HFFc6 (cell line): ENCODE measurements around the gene CXXC1. TPM values are rescaled to one million over a fixed set of nuclear protein-coding genes. Genes with fewer than 3 reads are reported as not detected.
"Not testable (repeated sequence)": the region's sequence is repeated elsewhere in the genome, so short reads cannot be mapped to it uniquely, and the experiment has no call there.

Experiments
- DNase-seq: peaks from one replicate; pipeline ENCODE4 v3.0.0-alpha.2; 2018
- H3K27ac Mint-ChIP-seq: 2 replicates; pipeline ENCODE4 v1.8.0; 2020; ENCODE audit warnings: mild to moderate bottlenecking, mixed read lengths
- H3K27me3 Mint-ChIP-seq: 2 replicates; pipeline ENCODE4 v1.8.0; 2021; ENCODE audit warnings: mild to moderate bottlenecking, moderate library complexity, mixed read lengths; ENCODE audit not compliant: insufficient read depth
- H3K36me3 Mint-ChIP-seq: 2 replicates; pipeline ENCODE4 v1.8.0; 2021; ENCODE audit warnings: low read depth, mixed read lengths
- H3K4me1 Mint-ChIP-seq: 2 replicates; pipeline ENCODE4 v1.8.0; 2020; ENCODE audit warnings: low read depth, mixed read lengths
- H3K4me3 Mint-ChIP-seq: 2 replicates; pipeline ENCODE4 v1.8.0; 2020; ENCODE audit warnings: mild to moderate bottlenecking, moderate library complexity, mixed read lengths
- H3K9me3 Mint-ChIP-seq: 2 replicates; pipeline ENCODE4 v1.8.0; 2020; ENCODE audit warnings: mild to moderate bottlenecking, mixed read lengths
- total RNA-seq, 6 experiments: library from RNA; stranded (reverse); fragmentation: NEBNext Ultra II Directional; extraction: Animal tissue kit (Norgen Biotek cat#: 25700); gene quantifications; 2 replicates in 1 of 6; 3 replicates in 5 of 6; pipeline ENCODE4 v1.2.3, GENCODE V29; 2021
- TF ChIP-seq, protein P1 (sequence below): fragments of 200-600 bp; sonication (generic); IDR thresholded peaks from 2 replicates; pipeline ENCODE4 v1.5.0; 2021; ENCODE audit warnings: antibody characterized with exemption, mild to moderate bottlenecking

Gene CXXC1
- total RNA-seq, 6 experiments from 2014 or later: 37.4 to 53.1 (median 44.4) TPM

DNA sequence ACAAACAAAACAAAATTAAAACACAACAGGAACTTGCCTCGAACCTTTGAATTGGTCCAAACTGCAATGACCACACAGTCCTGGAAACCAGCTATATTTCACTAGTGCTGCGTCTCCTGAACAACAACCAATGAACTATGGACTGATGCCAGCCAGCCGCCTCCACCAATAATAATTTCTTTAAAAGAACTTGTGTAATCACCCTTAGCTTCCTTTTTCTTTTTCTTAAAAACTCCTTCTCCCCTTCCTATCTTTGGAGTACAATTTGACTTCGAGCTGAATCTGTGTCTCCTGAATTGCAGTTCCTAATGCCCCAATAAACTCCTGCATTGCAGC, 1.6 kb upstream of the CXXC1 start:
- no peak for DNase-seq
- Mint-ChIP-seq H3K4me1 (peaks cover 22% of the 10 kb centered on the region), H3K27ac (no peak overlapping the region), H3K36me3 (peaks cover 21% of the 10 kb centered on the region), H3K4me3 (peak overlapping the region; percentile 14), H3K27me3 (peaks cover 12% of the 10 kb centered on the region), H3K9me3 (no peaks in the 10 kb centered on the region)
- TF ChIP-seq, protein P1, sequence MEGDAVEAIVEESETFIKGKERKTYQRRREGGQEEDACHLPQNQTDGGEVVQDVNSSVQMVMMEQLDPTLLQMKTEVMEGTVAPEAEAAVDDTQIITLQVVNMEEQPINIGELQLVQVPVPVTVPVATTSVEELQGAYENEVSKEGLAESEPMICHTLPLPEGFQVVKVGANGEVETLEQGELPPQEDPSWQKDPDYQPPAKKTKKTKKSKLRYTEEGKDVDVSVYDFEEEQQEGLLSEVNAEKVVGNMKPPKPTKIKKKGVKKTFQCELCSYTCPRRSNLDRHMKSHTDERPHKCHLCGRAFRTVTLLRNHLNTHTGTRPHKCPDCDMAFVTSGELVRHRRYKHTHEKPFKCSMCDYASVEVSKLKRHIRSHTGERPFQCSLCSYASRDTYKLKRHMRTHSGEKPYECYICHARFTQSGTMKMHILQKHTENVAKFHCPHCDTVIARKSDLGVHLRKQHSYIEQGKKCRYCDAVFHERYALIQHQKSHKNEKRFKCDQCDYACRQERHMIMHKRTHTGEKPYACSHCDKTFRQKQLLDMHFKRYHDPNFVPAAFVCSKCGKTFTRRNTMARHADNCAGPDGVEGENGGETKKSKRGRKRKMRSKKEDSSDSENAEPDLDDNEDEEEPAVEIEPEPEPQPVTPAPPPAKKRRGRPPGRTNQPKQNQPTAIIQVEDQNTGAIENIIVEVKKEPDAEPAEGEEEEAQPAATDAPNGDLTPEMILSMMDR: no peak

DNA sequence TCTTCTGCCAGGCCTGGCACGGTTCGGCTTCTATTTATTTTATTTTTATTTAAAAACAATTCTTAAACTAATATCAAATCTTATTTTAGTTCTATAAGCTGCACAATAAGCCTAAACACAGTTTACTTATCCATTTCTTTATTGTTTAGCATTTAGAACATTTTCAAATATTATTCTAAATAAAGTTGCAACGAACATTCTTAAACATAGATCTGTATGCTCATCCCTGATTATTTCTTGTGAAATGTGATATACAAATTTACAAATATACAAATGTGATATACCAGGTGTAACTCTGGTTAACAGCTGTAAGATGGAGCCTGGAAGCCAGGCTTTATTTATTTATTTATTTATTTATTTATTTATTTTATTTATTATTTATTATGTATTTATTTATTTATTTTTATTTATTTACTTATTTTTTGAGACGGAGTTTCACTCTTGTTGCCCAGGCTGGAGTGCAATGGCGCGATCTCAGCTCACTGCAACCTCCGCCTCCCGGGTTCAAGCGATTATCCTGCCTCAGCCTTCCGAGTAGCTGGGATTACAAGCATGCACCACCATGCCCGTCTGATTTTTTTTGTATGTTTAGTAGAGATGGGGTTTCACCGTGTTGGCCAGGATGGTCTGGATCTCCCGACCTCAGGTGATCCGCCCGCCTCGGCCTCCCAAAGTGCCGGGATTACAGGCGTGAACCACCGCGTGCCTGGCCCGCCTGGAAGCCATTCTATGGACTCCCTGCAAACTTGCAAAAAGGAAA, 1.0 kb upstream of the CXXC1 start:
- peak overlapping the region; percentile 88 for H3K27ac Mint-ChIP-seq
- DNase-seq, H3K9me3 Mint-ChIP-seq: not testable (repeated sequence)
- peak overlapping the region; percentile 100 for H3K4me3 Mint-ChIP-seq
- peaks cover 11% of the 10 kb centered on the region for H3K27me3 Mint-ChIP-seq
- H3K4me1 Mint-ChIP-seq: peaks cover 26% of the 10 kb centered on the region
- peaks cover 26% of the 10 kb centered on the region for H3K36me3 Mint-ChIP-seq

DNA sequence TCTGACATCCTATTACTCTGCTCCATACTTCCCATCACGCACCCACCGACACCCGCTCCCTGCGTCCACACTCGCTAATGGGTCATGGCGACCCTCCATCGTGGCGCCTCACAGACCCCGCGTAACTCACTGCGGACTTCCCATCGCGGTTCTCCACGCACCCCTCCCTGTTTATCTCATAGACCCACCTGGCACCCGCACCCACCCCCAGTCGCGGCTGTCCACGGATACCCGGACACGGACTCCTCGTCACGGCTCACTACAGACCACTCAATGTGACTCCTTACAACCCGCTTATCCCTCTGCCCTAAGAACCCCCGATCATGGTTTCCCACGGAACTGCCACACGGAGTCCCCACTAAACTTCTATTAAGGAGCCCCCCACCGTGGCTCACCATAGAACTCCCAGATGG, 458 bp downstream of the CXXC1 start:
- Mint-ChIP-seq H3K36me3 (peaks cover 40% of the 10 kb centered on the region), H3K4me3 (peak overlapping the region; percentile 100), H3K27me3 (peaks cover 7% of the 10 kb centered on the region), H3K9me3 (no peaks in the 10 kb centered on the region), H3K4me1 (peaks cover 26% of the 10 kb centered on the region), H3K27ac (peak overlapping the region; percentile 88)
- TF ChIP-seq, protein P1: no peak
- DNase-seq: no peak

DNA sequence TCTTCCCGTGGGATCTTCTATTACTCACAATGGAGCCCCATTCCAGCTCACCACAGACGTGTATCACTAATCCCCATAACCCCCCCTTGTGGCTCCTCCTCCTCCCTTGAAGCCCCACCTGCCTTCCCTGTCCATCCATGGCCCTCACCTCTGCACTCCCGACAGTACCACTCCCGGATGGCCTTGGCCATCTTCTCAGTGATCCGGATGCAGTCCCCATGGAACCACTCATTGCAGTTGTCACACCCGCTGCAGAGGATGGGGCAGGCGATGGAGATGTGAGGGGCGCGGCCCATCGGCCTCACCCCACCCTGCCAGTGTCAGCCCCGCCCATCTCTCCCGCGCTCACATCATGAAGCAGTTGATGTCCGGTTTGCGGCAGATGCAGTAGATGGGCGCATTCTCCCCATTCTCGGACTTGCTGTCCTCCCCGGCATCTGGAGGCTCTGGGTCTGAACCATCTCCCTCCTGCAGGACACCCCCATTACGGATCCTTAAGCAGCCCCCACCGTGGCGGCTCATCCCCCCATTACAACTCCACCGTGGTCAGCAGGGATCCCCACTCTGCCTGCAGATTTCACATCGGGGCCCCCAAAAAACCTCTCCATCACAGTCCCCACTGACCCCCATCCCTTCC, 983 bp downstream of the CXXC1 start:
- no peaks in the 10 kb centered on the region for H3K9me3 Mint-ChIP-seq
- H3K27me3 Mint-ChIP-seq: peaks cover 7% of the 10 kb centered on the region
- peak; percentile 38 for DNase-seq
- peaks cover 26% of the 10 kb centered on the region for H3K4me1 Mint-ChIP-seq
- H3K27ac Mint-ChIP-seq: peak overlapping the region; percentile 88
- peaks cover 40% of the 10 kb centered on the region for H3K36me3 Mint-ChIP-seq
- TF ChIP-seq, protein P1: 0 out of 2 replicates have a peak, but pooled peaks have one; percentile 18
- peak overlapping the region; percentile 100 for H3K4me3 Mint-ChIP-seq

DNA sequence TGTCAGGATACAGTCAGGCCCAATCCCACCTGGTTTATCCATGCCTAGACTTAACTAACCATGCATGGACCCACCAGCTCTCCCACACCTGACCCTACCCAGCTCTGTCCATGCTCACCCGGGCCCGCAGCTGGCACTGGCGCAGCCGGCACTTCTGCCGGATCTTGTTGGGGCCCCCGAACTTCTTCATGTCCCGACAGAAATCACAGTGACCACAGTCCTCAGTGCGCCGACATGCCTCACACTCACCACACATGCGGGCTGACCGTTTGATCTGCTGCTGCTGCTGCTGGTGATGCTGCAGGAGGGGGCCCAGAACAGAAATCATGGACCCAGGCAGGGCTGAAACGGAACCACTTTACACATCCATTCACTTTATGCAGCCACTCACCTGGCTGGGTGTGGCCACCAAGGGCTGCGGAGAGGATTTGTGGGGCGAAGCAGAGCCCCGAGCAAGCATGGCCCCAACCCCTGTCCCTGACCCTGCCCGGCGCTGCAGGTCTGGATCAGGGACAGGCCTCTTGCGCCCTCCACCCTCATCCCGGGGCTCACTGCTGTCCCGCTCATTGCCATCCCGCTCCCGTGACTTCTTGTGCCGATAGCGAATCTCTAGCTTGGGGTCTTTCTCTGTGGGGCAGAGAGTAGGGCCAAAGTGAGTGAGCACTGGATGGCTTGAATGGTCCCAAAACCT, 1.7 kb downstream of the CXXC1 start:
- Mint-ChIP-seq H3K4me3 (peak overlapping the region; percentile 100), H3K36me3 (peaks cover 45% of the 10 kb centered on the region), H3K27ac (peak overlapping the region; percentile 88), H3K4me1 (peaks cover 27% of the 10 kb centered on the region), H3K27me3 (peaks cover 8% of the 10 kb centered on the region), H3K9me3 (no peaks in the 10 kb centered on the region)
- TF ChIP-seq, protein P1: no peak
- DNase-seq: no peak

DNA sequence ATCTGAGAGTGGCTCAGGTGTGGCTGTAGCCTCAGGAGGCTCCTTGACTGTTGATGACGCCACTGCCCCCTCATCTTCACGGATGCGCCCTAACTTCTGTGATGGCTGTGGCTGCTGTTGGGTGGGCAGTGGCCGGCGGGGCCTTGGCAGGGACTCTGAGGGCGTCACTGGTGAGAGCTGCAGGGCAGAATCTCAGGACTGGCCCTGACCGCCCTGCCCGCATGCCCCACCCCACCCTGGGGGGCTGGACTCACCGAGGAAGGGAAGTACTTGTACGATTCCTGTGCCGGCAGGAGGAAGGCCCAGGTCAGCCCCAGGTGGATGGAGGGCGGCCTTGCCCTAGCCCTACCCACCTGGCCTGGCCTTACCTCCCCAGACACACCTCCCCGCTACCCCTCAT, 2.4 kb downstream of the CXXC1 start:
- Mint-ChIP-seq H3K36me3 (peaks cover 52% of the 10 kb centered on the region), H3K4me3 (no peak overlapping the region), H3K9me3 (no peaks in the 10 kb centered on the region), H3K27me3 (peaks cover 8% of the 10 kb centered on the region), H3K4me1 (peaks cover 34% of the 10 kb centered on the region), H3K27ac (no peak overlapping the region)
- no peak for DNase-seq
- TF ChIP-seq, protein P1: no peak
